NCI-H1105 (cell line): ENCODE data around the gene KRTAP10-4.
"Not testable (repeated sequence)": the region's sequence is repeated elsewhere in the genome, so short reads cannot be mapped to it uniquely, and the experiment has no call there.

ENCODE experiments used
- DNase-seq: peaks from one replicate; lab custom pipeline; 2025; lab: John Stamatoyannopoulos, UW

The KRTAP10-4 gene

DNA sequence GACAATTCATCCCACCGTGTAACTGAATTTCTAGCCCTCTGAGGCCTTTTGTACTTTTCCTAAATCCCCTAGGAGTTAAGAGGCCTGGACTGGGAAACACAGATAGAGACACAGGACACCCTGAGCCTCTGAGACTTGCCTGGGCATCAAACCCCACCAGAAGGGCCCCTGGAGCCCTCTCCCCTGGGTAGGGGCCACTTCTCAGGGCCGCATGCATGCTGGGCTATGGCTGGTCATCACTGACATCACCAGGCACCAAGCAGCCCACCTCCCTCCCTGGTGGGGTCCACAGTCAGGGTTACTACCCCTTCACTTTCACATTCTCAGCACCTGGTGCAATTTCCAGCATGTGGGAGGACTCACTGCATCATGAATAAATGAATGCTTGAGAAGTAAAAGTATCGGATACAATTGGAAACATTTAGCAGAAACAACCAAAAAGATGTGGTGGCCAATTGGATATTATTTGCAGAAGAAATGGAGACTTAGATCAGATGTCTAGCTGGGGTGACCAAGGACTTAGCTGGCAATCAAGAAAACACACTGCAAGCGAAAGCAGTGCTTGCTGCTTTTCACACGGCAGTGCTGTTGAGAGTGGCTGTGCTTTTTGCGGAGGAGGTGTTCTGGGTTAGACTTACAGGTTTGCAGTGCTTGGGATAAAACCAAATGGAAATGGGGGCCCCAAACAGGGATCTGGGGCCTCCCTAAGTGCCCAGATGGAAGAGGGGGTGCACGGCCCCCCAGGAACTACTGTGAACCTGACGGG is 25.9 kb downstream of the KRTAP10-4 start:
- no peak for DNase-seq

- DNase-seq = not testable (repeated sequence)
Measured at GRCh38 chr21:44600118-44600978, 26.8 kb downstream of the KRTAP10-4 start, which contains the start of gene KRTAP10-7. Gene KRTAP10-7, plus strand, starts transcription at chr21:44600597. Its CDS starts 25 bp downstream, at chr21:44600622.

GRCh38 chr21:44601091-44601490 is 27.6 kb downstream of the KRTAP10-4 start:
- not testable (repeated sequence) for DNase-seq

DNA sequence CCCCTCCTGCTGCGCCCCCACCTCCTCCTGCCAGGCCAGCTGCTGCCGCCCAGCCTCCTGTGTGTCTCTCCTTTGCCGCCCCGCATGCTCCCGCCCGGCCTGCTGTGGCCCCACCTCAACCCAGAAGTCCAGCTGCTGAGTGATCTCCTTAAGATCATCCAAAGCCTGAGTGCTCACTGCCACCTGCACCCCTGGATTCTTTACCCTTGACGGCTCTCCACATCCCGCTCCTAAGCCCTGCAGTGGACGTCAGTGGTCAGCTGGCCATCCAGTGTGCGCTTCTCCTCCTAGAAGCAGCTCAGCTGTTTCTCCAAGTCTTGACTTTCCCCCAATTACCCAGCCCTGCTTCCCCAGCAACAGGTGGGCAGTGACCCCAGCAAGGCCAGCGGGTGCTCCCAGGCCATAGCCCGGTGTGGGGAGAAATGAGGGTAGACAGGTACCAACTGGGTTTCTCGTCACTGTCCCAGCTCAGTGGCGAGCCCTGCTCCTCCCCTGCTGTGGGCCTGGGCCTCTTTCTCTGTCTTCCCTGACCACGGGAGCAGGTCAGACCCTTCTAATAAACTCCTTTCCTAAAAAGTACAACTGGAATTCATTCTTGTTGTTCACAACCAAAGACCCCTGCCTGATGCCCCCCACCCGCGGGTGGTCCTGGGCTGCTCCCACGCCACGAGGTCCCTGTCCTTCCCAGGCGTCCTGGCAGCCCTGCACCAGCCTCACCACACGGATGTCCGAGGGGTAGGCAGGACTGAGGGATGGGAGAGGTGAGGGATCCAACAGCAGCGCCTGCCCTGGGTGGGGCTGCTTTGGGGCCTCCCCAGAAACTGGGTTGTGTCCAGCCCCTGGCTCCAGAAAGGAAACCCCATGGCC is 28.3 kb downstream of the KRTAP10-4 start:
- DNase-seq = no peak

- DNase-seq = no peak
Measured at GRCh38 chr21:44602463-44602850, 28.9 kb downstream of the KRTAP10-4 start.

- no peak for DNase-seq
Measured at GRCh38 chr21:44603109-44603875, 29.8 kb downstream of the KRTAP10-4 start.

GRCh38 chr21:44603911-44604310 is 30.4 kb downstream of the KRTAP10-4 start:
- DNase-seq = no peak

- DNase-seq = no peak
Measured at GRCh38 chr21:44606495-44606894, 33.0 kb downstream of the KRTAP10-4 start.

- no peak for DNase-seq
Measured at GRCh38 chr21:44609193-44609592, 35.7 kb downstream of the KRTAP10-4 start.

DNA sequence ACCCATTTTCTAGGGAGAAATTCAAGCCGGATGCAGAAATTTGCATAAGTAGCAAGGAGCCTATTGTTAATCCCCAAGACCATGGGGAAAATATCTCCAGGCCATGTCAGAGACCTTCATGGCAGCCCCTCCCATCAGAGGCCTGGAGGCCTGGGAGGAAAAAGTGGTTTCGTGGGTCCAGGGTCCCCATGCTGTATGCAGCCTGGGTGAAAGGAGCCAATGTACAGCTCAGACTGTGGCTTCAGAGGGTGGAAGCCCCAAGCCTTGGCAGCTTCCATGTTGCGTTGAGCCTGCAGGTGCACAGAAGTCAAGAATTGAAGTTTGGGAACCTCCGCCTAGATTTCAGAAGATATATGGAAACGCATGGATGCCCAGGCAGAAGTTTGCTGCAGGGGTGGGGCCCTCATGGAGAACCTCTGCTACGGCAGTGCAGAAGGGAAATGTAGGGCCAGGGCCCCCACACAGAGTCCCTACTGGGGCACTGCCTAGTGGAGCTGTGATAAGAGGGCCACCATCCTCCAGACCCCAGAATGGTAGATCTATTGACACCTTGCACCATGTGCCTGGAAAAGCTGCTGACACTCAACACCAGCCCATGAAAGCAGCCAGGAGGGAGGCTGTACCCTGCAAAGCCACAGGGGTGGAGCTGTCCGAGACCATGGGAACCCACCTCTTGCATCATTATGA is 36.8 kb downstream of the KRTAP10-4 start:
- not testable (repeated sequence) for DNase-seq

DNA sequence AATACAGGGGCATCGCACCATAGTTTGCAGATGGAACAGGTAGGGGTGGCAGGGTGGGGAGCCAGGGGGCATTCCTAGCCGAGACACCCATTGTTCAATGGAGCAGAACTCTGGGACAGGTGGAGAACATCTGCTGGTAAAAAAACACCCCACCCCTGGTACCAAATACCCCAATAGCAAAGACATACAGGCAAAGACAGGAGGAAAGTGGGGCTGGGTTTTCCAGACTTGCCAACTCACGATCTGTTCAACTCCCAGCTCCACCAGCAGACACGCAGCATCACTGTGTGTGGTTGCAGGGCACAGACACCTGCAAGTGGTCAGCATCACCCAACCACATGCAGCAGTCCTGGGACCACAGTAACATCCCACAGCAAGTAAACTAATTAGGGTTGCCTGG is 38.0 kb downstream of the KRTAP10-4 start:
- DNase-seq = no peak

GRCh38 chr21:44612029-44612486 is 38.5 kb downstream of the KRTAP10-4 start, which contains the start of gene KRTAP10-8:
Gene KRTAP10-8, plus strand, starts transcription at chr21:44612079. Its CDS starts 22 bp downstream, at chr21:44612101.
- no peak for DNase-seq

GRCh38 chr21:44612669-44613229 is 39.2 kb downstream of the KRTAP10-4 start:
- no peak for DNase-seq

DNA sequence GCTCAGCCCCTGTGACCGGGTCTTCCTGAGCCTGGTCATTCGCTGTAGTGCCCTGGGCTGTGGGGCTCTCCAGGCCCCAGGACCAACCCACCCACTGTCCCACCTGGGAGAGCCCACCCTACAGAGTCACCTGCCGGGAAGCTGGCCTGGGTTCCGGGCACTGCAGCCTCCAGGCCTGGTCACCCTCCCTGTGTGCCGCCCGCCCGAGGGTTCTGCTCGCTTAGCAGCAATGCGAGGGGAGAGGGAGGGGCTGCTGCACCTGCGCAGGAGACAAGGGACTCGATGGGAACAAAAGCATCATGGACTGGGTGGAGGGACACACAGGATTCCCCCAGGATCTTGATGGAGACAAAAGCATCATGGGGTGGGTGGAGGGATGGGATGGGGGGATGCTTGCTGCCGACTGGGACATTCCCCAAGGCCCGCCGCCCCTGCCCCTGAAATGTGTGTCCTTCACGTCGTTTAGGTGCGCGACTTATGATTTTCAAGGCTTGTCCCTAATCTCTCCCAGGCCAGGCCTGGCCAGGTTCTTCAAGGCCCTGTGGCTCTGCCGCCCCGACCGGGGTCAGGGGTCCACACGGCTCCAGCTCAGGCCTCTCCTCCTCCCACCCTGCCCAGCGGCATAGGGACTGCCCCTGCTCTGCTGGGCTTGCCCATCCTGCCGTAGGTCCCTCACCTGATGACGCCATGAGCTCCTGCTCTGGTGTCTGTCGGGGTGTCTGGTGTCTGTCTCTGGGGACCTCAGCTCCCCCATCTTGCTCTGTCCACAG is 40.0 kb downstream of the KRTAP10-4 start:
- no peak for DNase-seq

- no peak for DNase-seq
Measured at GRCh38 chr21:44614161-44614631, 40.7 kb downstream of the KRTAP10-4 start.

DNA sequence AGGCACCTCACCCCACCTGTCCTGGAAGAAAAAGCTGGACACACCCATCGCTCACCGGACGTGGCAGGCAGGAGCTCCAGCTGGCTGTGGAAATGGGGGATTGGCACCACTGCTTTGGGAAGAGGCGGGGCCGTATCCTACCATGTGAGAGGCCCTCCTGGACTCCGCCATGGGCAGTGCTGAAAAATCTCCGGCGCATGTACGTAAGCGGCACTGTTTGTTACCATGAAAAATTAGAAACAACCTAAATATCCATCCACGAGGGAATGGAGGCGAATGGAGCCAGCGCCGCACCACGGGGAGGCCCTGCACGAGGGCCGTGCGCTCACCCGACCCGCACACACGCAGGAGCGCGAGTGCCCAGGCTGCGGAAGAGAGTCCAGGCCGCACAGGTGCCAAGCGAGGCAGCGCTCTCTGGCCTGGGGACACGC is 41.4 kb downstream of the KRTAP10-4 start:
- DNase-seq = no peak

- DNase-seq = no peak
Measured at GRCh38 chr21:44615466-44615865, 41.9 kb downstream of the KRTAP10-4 start.

GRCh38 chr21:44615911-44616590 is 42.5 kb downstream of the KRTAP10-4 start:
- no peak for DNase-seq

DNA sequence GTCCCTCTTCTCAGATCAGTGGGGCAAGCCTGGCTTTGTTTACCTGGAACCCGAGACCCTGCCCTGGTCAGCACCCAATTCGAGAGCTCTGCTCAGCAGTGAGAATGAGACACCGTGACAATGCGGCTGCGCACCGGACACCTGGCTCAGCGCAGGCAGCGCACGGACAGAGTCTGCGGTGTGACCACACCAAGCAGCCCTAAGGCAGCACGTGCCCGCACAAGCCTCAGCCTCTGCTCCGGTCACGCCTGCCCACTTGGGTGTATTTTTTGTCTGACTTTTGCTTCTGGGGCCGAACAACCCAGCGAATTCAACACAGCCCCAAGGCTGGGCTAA is 43.0 kb downstream of the KRTAP10-4 start:
- no peak for DNase-seq
